B cell (primary cell): ENCODE measurements around the gene AUTS2. TPM values are rescaled to one million over a fixed set of nuclear protein-coding genes. Genes with fewer than 3 reads are reported as not detected.

Experiments
- ATAC-seq: fragments of 200-7000 bp; cut with Tn5 transposase; one replicate; pipeline ENCODE4 v1.10.0; 2021; ENCODE audit warnings: low read depth, mild to moderate bottlenecking, moderate number of reproducible peaks, moderate library complexity
- CTCF ChIA-PET: fragments of 350-600 bp; sonication (Branson Sonifier 250); formaldehyde crosslinking; loops from one replicate; lab custom pipeline; 2021; ENCODE audit warnings: antibody characterized with exemption, inconsistent platforms; lab: Charles Lee
- POLR2A ChIA-PET: fragments of 350-600 bp; sonication (Branson Sonifier 250); formaldehyde crosslinking; loops from one replicate; lab custom pipeline; 2021; ENCODE audit warnings: antibody characterized with exemption; lab: Charles Lee
- DNase-seq: peaks from one replicate; pipeline ENCODE4 v3.0.0; 2013
- H2AFZ ChIP-seq: 2 replicates; pipeline ENCODE4 v1.6.1; 2012; ENCODE audit warnings: mild to moderate bottlenecking, low read depth, low read length; ENCODE audit not compliant: insufficient read depth, poor library complexity, severe bottlenecking
- H3K27ac ChIP-seq, 2 donors: 1 replicate in 1 of 2; 2 replicates in 1 of 2; pipeline ENCODE4 v1.5.1; 2012 to 2013; ENCODE audit warnings: low read length in 2 of 2, mild to moderate bottlenecking in 2 of 2, moderate library complexity in 1 of 2
- H3K27me3 ChIP-seq, 4 experiments: fragments of 200-600 bp in 1 of 4; sonication (generic) in 1 of 4; replicated peaks in 1 of 4; 1 replicate in 2 of 4; 2 replicates in 2 of 4; pipeline versions ENCODE4 v1.6.1 to v1.7.0; 2013 to 2016; ENCODE audit warnings: low read length in 3 of 4, mild to moderate bottlenecking in 2 of 4, mixed read lengths in 1 of 4, moderate library complexity in 1 of 4; ENCODE audit not compliant: insufficient read depth in 4 of 4, control insufficient read depth in 3 of 4; ENCODE audit errors: control extremely low read depth in 1 of 4
- H3K36me3 ChIP-seq, 2 experiments: replicated peaks in 1 of 2; 1 replicate in 1 of 2; 2 replicates in 1 of 2; pipeline versions ENCODE4 v1.6.1 to v1.7.1; 2013; ENCODE audit warnings: low read length in 1 of 2; ENCODE audit not compliant: insufficient read depth in 2 of 2, control insufficient read depth in 1 of 2; ENCODE audit errors: control extremely low read depth in 1 of 2, extremely low read depth in 1 of 2
- H3K4me1 ChIP-seq, 2 donors: fragments of 200-600 bp in 1 of 2; sonication (generic) in 1 of 2; 1 replicate in 1 of 2; 2 replicates in 1 of 2; pipeline versions ENCODE4 v1.5.1 to v1.6.1; 2013 to 2017; ENCODE audit warnings: low read length in 2 of 2; ENCODE audit not compliant: control insufficient read depth in 2 of 2, insufficient read depth in 2 of 2
- H3K4me2 ChIP-seq: replicated peaks from 2 replicates; pipeline ENCODE3; 2012; ENCODE audit warnings: mild to moderate bottlenecking, low read depth, low read length; ENCODE audit not compliant: poor library complexity, severe bottlenecking
- H3K4me3 ChIP-seq, 5 experiments: fragments of 200-600 bp in 1 of 5; sonication (generic) in 1 of 5; 1 replicate in 3 of 5; 2 replicates in 2 of 5; pipeline versions ENCODE4 v1.5.1 to v1.7.0; 2011 to 2016; ENCODE audit warnings: low read length in 4 of 5, mild to moderate bottlenecking in 4 of 5, low read depth in 2 of 5, control low read depth in 1 of 5, moderate library complexity in 1 of 5; ENCODE audit not compliant: insufficient read depth in 1 of 5; ENCODE audit errors: control extremely low read depth in 1 of 5, extremely low read depth in 1 of 5
- H3K79me2 ChIP-seq: fragments of 200-600 bp; sonication (generic); one replicate; pipeline ENCODE4 v1.6.0; 2016; ENCODE audit warnings: low read length; ENCODE audit not compliant: control insufficient read depth, insufficient read depth
- H3K9ac ChIP-seq: fragments of 200-600 bp; sonication (generic); 2 replicates; pipeline ENCODE4 v1.6.1; 2017; ENCODE audit warnings: mild to moderate bottlenecking, low read length, moderate library complexity
- H3K9me3 ChIP-seq, 3 donors: one replicate each; pipeline versions ENCODE4 v1.6.1 to v1.7.1; 2013; ENCODE audit warnings: low read length in 2 of 3; ENCODE audit not compliant: control insufficient read depth in 2 of 3, insufficient read depth in 1 of 3; ENCODE audit errors: control extremely low read depth in 1 of 3
- H4K20me1 ChIP-seq: 2 replicates; pipeline ENCODE4 v1.6.0; 2012; ENCODE audit warnings: mild to moderate bottlenecking, low read length; ENCODE audit not compliant: insufficient read depth, control insufficient read depth, poor library complexity, severe bottlenecking
- H3K27ac Mint-ChIP-seq: one replicate; pipeline ENCODE4 v1.8.0; 2021; ENCODE audit warnings: mixed read lengths
- H3K27me3 Mint-ChIP-seq: one replicate; pipeline ENCODE4 v1.8.0; 2021; ENCODE audit warnings: mixed read lengths
- H3K4me1 Mint-ChIP-seq: one replicate; pipeline ENCODE4 v1.8.0; 2021; ENCODE audit warnings: mixed read lengths
- H3K4me3 Mint-ChIP-seq: one replicate; pipeline ENCODE4 v1.8.0; 2021; ENCODE audit warnings: mixed read lengths
- H3K9me3 Mint-ChIP-seq: one replicate; pipeline ENCODE4 v1.8.0; 2022; ENCODE audit warnings: mixed read lengths; ENCODE audit not compliant: insufficient read depth
- EZH2 ChIP-seq: IDR thresholded peaks from 2 replicates; pipeline ENCODE4 v1.6.1; 2012; ENCODE audit warnings: borderline replicate concordance, low read depth, mild to moderate bottlenecking, moderate library complexity, low read length; ENCODE audit not compliant: insufficient read depth, poor library complexity, severe bottlenecking
- WGBS: methylation state at CpG from one replicate; pipeline ENCODE4 v1.1.5; 2013; ENCODE audit warnings: missing lambda C conversion rate; ENCODE audit not compliant: insufficient coverage; 5-methylcytosine and 5-hydroxymethylcytosine counted together
- intact Hi-C: fragments of 100-400 bp; cut with micrococcal nuclease; formaldehyde crosslinking; loops from one replicate; pipeline ENCODE4 v1.10.0; 2022
- polyA plus RNA-seq: library from polyadenylated mRNA; depleted of rRNA; stranded (reverse); fragments of >200 nt; gene quantifications from 2 replicates; pipeline ENCODE4 v1.2.3, GENCODE V29; 2012
- total RNA-seq, 2 donors: library from RNA; stranded (reverse); fragments of 120-200 nt in 1 of 2; gene quantifications; 1 replicate in 1 of 2; 2 replicates in 1 of 2; pipeline versions ENCODE4 v1.2.3 to v1.2.4, GENCODE V29; 2013 to 2022
- TF ChIP-seq, protein P1 (sequence below): fragments of 200-600 bp; IDR thresholded peaks from one replicate; pipeline ENCODE4 v1.8.0; 2022; ENCODE audit warnings: antibody characterized with exemption, mild to moderate bottlenecking

Gene AUTS2
- total and polyA plus RNA-seq, 2 donors (not counting 1 experiment from before 2014, with no cell fraction given) = 22.3 to 35.0 TPM

DNA sequence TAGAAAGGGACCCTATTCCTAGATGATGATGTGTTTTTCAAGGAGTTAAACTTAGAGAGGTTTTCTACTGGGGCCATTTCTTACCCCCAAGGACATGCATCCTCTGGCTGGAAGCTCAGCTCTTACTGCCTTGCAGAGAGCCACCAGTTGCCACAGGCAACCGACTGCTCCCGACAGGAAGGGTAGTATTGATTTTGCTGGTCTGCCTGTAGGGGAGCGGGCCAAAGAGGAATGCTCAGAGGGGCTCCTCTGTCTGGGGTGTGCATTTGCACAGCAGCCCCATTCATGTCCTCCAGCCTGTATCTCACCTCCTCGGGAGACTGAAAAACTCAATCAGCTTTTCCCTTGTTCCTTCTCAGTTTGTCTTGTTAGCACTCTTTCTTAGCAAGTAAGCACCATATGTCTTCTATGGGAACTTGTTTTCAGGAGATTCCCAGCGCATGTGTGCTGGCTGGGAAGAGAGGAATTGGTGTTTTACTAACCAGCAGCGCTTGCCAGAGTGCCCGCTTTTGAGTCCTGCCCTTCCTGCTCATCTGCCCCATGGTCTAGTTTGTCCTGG lies 794.7 kb downstream of the AUTS2 start:
- no peak for DNase-seq
- POLR2A ChIA-PET = no interaction called here

DNA sequence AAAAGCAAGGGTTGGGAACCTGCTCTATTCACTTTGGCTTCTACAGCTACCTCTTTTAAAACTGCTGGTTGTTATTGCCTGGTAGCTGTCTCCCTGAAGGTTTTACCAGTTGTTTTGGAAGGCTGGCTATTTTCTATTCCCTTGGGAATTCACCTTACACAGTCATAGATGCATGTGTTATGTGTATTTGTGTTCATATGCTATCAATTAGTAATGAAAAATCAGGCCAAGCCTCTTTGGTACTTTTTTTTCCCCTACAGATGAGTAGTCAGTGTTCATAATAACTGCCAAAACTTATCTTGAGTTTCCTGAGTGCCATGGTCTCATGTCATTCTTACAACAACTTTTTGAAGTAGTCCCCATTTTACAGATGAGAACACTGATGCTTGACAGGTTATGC lies 795.7 kb downstream of the AUTS2 start:
- intact Hi-C loops = no loop called here
- H3K27me3 ChIP-seq = no peaks in the 10 kb centered on the region
- ChIA-PET CTCF (no interaction called here), POLR2A (no interaction called here)
- no peak overlapping the region for H2AFZ ChIP-seq
- no peak overlapping the region for H3K27ac ChIP-seq
- H3K27ac Mint-ChIP-seq = no peak overlapping the region
- H3K4me3 ChIP-seq = no peak overlapping the region
- no peak for TF ChIP-seq EZH2
- TF ChIP-seq, protein P1, sequence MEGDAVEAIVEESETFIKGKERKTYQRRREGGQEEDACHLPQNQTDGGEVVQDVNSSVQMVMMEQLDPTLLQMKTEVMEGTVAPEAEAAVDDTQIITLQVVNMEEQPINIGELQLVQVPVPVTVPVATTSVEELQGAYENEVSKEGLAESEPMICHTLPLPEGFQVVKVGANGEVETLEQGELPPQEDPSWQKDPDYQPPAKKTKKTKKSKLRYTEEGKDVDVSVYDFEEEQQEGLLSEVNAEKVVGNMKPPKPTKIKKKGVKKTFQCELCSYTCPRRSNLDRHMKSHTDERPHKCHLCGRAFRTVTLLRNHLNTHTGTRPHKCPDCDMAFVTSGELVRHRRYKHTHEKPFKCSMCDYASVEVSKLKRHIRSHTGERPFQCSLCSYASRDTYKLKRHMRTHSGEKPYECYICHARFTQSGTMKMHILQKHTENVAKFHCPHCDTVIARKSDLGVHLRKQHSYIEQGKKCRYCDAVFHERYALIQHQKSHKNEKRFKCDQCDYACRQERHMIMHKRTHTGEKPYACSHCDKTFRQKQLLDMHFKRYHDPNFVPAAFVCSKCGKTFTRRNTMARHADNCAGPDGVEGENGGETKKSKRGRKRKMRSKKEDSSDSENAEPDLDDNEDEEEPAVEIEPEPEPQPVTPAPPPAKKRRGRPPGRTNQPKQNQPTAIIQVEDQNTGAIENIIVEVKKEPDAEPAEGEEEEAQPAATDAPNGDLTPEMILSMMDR = no peak
- no peaks in the 10 kb centered on the region for H3K79me2 ChIP-seq
- no peak overlapping the region for H3K4me3 Mint-ChIP-seq
- H3K36me3 ChIP-seq = no peaks in the 10 kb centered on the region
- H3K4me2 ChIP-seq = no peak overlapping the region
- H3K4me1 Mint-ChIP-seq = no peaks in the 10 kb centered on the region
- H3K9me3 Mint-ChIP-seq = no peaks in the 10 kb centered on the region
- no peaks in the 10 kb centered on the region for H4K20me1 ChIP-seq
- no peak for DNase-seq
- no peaks in the 10 kb centered on the region for H3K9me3 ChIP-seq
- no peaks in the 10 kb centered on the region for H3K27me3 Mint-ChIP-seq
- H3K4me1 ChIP-seq = no peaks in the 10 kb centered on the region
- H3K9ac ChIP-seq = no peak overlapping the region
- ATAC-seq = no peak

More for the DNA sequence above, 794.7 kb downstream of the AUTS2 start:
- Histone ChIP-seq H3K9ac (no peak overlapping the region), H3K9me3 (no peaks in the 10 kb centered on the region), H3K4me3 (no peak overlapping the region), H3K27ac (no peak overlapping the region), H3K79me2 (no peaks in the 10 kb centered on the region), H3K4me2 (no peak overlapping the region), H3K4me1 (no peaks in the 10 kb centered on the region), H4K20me1 (no peaks in the 10 kb centered on the region), H3K27me3 (no peaks in the 10 kb centered on the region), H3K36me3 (no peaks in the 10 kb centered on the region), H2AFZ (no peak overlapping the region)
- Mint-ChIP-seq H3K4me1 (no peaks in the 10 kb centered on the region), H3K27ac (no peak overlapping the region), H3K27me3 (no peaks in the 10 kb centered on the region), H3K4me3 (no peak overlapping the region), H3K9me3 (no peaks in the 10 kb centered on the region)
- no peak for ATAC-seq
- intact Hi-C loops = no loop called here
- CTCF ChIA-PET = no interaction called here
- TF ChIP-seq, protein P1 = no peak
- no peak for TF ChIP-seq EZH2
- WGBS = 90% methylated on average over 7 of the region's 7 CpGs
